22Rv1 (cell line): ENCODE data around the gene USP53.

Source experiments
- CTCF ChIP-seq: fragments of 450-650 bp; IDR thresholded peaks from 2 replicates; pipeline ENCODE4 v1.5.1; 2017; ENCODE audit warnings: mild to moderate bottlenecking
- ZFX ChIP-seq: fragments of 450-650 bp; IDR thresholded peaks from 2 replicates; pipeline ENCODE4 v1.6.1; 2017; ENCODE audit warnings: antibody characterized with exemption, borderline replicate concordance

- no peak for TF ChIP-seq CTCF
- TF ChIP-seq ZFX: no peak
Measured at GRCh38 chr4:119242417-119242816, 29.9 kb downstream of the USP53 start.
